HG02970 (cell line): ENCODE data around the gene APOB.

ENCODE experiments used
- ATAC-seq: cut with Tn5 transposase; IDR thresholded peaks from one replicate; pipeline ENCODE4 v1.9.1; 2021; ENCODE audit warnings: mild to moderate bottlenecking, moderate library complexity, moderate number of reproducible peaks; ENCODE audit not compliant: unreplicated experiment, low FRiP score

APOB gene

DNA sequence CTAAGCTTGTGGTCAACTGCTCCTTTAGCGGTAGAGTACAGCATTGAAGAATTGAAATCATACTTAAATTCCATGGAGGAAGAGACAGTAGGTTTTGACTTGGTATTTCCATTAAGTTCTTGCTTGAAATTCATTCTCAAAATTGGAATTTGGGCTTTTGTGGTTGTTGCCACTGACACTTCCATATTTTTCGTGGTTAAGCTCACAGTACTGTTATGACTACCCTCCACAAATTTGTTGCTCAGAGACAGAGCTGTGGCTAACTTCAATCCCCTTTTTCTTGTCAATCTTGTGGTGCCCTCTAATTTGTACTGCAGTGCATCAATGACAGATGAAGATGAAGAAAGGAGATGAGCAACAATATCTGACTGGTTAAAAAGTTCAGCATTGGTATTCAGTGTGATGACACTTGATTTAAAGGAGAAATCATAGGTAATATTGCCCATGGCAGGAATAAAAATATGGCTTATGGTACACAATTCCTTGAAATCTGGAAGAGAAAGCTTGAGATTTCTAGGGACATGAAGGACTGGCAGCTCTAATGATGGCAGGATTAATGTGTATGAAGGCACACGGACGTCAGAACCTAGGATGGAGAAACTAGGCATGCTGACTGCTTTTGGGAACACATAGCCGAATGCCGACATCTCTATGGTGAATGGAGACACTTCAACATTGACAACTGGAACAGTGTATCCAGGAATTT is 37.3 kb downstream of the APOB start:
- ATAC-seq = no peak

DNA sequence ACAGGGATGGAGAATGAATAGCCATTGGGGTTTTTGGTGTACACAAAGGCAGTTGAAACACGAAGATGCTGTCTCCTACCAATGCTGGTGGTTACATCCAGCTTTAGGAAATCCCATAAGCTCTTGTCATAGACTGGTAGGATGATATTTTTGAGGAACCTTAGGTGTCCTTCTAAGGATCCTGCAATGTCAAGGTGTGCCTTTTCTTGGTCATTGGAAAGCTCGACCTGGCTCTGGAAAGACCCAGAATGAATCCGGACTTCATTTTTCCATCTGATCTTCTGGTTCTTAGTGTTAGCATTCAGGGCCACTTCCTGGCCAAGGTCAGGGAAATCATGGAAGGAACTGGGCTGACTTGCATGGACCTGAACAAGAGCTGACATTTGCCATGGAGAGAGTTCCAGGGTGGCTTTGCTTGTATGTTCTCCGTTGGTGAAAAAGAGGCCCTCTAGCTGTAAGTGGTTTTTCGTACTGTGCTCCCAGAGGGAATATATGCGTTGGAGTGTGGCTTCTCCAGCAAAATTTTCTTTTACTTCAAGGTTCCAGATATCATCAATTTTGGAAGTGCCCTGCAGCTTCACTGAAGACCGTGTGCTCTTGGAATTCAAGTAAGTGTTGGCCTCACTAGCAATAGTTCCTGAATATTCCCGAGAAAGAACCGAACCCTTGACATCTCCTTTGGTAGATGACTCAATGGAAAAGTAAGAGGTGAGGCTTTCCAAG is 38.0 kb downstream of the APOB start:
- no peak for ATAC-seq

DNA sequence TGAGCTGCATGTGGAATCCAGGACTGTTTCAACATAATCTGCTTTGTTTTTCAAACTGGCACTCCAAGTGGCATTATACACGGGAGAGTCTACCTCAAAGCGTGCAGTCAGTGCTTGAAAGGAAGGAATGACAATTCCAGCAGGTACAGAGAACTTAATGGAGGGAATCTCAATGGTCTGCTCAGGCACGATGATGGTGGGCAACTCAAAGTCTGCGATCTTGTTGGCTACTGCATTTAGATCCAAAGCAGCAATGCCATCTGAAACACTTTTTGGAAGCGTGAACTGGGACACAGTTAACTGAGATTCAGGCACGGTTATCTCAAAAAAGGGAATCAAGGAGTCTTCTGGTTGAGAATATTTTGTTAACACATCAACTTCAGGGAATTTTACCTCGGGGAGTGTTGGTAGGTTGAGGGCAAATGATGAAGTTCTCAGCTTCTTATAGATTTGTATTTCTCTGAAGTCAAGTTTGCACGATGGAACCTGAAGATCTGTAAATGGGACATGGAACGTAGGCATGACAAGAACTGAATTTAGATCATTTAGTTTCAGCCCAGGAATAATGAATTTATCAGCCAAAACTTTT is 38.7 kb downstream of the APOB start:
- no peak for ATAC-seq

GRCh38 chr2:21004181-21004572 is 39.7 kb downstream of the APOB start:
- no peak for ATAC-seq

DNA sequence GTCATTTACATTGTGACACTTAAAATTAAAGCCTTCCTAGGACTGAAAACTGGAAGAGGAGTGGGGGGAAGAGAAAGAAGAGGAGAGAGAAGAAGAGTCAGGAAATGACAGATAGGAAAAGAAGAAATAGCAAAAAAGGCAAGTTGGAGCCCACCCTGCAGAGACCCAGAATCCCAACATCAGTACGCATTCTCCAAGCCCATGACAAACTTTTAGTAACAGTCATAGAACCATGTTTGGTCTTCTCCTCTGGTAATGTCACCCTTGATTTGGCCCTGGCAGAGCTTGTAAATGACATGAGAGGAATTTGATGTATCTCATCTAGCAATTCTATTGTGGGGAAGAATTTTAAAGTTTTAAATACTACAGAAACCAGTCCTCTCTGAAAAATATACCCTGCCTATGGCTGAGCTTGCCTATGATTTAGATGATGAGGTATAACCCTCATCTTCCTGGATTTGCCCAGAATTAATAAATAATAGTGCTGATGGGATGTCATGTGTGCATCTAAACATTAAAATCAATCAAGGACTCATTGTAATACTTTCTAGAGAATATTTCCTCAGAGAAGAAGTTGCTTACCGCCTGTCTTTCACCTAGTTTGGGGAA is 40.2 kb downstream of the APOB start:
- ATAC-seq = no peak

DNA sequence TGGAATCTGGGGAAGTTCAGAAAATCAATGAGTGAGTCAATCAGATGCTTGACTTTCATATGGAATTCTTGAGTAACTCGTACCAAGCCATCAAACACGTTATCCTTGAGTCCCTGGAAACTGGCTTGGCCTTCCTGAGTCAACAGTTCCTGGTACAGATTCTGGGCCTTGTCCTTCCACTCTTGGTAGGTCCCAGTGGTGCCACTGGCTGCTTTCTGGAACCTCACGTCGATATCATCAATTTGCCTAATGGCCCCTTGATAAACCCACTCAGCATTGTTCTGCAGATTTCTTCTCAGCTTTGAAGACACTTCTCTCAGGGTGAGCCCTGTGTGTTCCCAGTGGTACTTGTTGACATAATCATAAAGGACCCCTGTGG is 41.1 kb downstream of the APOB start:
- no peak for ATAC-seq

- no peak for ATAC-seq
Observed at GRCh38 chr2:21001988-21002813, 41.7 kb downstream of the APOB start.

- ATAC-seq = no peak
Observed at GRCh38 chr2:21001225-21001946, 42.5 kb downstream of the APOB start.

DNA sequence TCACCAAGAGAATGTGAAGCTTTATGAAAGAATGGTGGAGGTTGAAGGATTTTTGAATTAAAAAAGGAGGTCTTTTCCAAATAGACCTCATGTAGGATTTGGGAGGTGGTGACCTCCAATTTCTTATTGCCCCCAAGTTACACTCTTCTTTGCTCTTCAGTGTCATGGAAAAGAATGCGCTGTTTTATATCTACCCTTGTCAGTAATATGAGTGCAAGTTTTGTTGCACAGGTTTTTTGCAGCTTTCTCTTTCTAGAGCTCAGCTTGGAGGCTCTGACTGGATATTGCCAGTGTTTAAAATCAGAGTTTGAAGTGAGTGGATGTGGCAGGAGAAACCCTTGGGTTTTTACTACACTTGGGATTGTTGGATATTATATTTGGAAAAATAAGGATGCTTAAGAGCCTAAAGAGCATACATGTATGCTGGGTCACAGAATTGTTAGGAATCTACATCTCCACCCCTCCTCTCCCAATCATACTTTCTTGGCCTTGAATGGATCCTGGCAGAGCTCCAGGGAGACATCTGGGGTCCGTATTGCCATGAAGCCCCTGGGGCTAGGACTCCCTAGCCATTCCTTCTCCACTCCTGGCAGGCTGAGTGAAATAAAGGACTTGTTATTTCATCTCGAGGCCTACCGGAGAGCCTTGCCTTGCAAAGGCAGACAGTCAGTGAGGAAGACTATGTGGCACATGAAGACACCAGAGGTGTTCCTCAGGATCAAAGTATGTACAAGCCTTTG is 43.8 kb downstream of the APOB start:
- no peak for ATAC-seq

- no peak for ATAC-seq
Observed at GRCh38 chr2:20998972-20999905, 44.6 kb downstream of the APOB start.

DNA sequence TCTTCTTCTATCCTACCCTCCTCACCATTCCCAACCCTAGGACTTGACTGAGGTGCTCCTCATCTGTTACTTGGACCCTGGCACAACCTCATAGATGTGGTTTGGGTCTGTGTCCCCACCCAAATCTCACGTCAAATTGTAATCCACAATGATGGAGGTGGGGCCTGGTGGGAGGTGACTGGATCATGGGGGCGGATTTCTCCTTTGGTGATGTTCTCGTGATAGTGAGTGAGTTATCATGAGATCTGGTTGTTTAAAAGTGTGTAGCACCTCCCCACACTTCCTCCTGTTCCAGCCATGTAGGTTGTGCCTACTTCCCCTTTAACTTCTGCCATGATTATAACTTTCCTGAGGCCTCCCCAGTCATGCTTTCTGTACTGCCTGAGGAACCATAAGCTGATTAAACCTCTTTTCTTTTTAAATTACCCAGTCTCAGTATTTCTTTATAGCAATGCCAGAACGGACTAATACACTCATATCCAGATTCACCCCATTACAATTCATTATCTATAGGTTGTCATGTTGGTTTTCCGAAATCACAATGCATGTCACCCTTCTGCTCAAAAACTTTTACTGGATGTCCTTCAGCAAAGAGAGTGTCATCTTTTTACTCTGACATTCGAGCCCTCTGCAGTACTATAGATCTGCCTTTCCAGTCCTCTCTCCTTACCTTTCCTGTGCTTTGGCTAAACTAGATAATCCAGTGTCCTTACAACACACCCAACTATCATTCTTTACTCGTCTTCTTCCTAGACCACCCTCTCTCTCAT is 45.7 kb downstream of the APOB start:
- ATAC-seq = no peak

GRCh38 chr2:20994130-20994529 is 49.7 kb downstream of the APOB start:
- ATAC-seq = no peak

- no peak for ATAC-seq
Observed at GRCh38 chr2:20992201-20992711, 51.6 kb downstream of the APOB start.

DNA sequence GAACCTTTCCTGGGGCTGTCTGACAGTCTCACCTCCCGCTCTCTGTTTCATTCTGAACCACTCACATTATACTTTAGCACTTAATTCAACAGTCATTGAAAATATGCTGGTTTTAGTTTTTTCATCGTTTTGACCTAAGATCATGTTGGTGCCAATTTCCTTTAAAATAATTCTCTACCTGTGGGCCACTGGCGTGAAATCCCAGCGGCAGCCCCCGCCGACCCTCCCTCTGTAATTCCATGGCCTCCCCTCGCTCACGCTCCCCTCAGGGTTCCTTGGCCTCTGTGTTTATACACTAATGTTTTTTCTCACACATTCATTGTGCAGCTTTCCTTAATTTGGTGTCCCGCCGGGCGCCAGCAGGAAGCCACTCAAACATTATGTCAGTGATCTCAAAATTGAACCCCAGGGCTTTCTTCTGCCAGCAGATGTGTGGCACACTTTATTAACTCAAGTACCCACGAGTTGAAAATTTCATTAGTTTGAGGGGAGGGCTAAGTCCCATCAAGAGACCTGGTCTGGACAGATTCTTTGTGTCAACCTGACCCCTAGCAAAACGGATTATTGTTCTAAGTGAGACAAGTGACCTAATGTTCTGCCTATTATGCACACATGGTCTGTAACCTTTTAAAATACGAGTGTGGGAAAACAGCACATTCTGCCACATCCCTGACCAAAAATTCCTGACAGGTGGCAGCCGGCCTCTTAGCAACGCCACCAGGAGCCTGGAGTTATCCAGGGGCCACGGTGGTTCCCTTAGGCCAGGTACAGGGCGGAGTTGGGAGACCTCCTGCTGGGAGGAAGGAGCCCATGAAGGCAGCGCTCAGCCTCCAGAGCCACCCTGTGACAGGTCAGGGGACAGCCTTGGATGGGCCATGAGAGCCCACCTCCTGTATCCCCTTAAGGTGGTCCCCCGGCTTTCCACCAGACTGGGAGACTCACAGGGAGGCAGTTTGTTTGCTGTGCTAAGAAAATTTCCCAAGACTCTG is 53.1 kb downstream of the APOB start:
- ATAC-seq = no peak

- no peak for ATAC-seq
Observed at GRCh38 chr2:20989404-20989803, 54.5 kb downstream of the APOB start.

GRCh38 chr2:20988905-20989304 is 55.0 kb downstream of the APOB start:
- no peak for ATAC-seq
